ENCODE results near the gene CD300A. TPM values are rescaled to one million over a fixed set of nuclear protein-coding genes. Genes with fewer than 3 reads are reported as not detected.

Gene CD300A
- total and polyA plus RNA-seq, 4 donors, result 6.7 to 9.9 (median 8.3) TPM

- DNase-seq (ENCODE audit: low read depth in 4 of 6, low spot score in 6 of 6), result no peak
- H3K27me3 ChIP-seq (ENCODE audit: control insufficient read depth, insufficient read depth, low read length), result no peaks in the 10 kb centered on the region
- H3K36me3 ChIP-seq (ENCODE audit: control insufficient read depth, insufficient read depth, low read length), result no peaks in the 10 kb centered on the region
- no peak overlapping the region for H3K4me3 ChIP-seq (ENCODE audit: low read depth, low read length)
- H3K4me1 ChIP-seq (ENCODE audit: control insufficient read depth, insufficient read depth, low read length), result peaks cover 3% of the 10 kb centered on the region
- WGBS (ENCODE audit: insufficient coverage), result 88% methylated on average over 6 of the region's 8 CpGs
- H3K9me3 ChIP-seq (ENCODE audit: control insufficient read depth, insufficient read depth, low read length), result no peaks in the 10 kb centered on the region
- H3K27ac ChIP-seq (ENCODE audit: low read depth, low read length), result no peak overlapping the region
Observed at GRCh38 chr17:74528491-74529199, 62.2 kb downstream of the CD300A start.

DNA sequence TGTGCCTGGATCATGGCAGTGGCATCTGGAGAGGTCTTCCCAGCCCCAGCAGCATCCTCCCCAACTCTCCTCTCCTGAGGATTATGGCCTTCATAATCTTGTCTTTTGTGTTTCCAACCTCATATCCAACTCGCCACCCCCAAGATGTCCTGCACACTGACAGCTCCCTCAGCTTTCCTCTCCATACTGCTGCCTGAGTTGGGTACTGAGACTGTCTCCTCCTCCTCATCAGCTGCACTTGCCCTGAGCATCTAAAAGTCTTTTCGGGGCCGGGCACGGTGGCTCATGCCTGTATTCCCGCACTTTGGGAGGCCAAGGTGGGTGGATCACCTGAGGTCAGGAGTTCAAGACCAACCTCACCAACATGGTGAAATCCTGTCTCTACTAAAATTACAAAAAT lies 62.8 kb downstream of the CD300A start:
- Histone ChIP-seq H3K9me3 (ENCODE audit: control insufficient read depth, insufficient read depth, low read length) (no peaks in the 10 kb centered on the region), H3K4me3 (ENCODE audit: low read depth, low read length) (no peak overlapping the region), H3K36me3 (ENCODE audit: control insufficient read depth, insufficient read depth, low read length) (no peaks in the 10 kb centered on the region), H3K27me3 (ENCODE audit: control insufficient read depth, insufficient read depth, low read length) (no peaks in the 10 kb centered on the region), H3K4me1 (ENCODE audit: control insufficient read depth, insufficient read depth, low read length) (peaks cover 3% of the 10 kb centered on the region), H3K27ac (ENCODE audit: low read depth, low read length) (no peak overlapping the region)
- DNase-seq (ENCODE audit: low read depth in 4 of 6, low spot score in 6 of 6), result no peak
- 82% methylated on average over 5 of the region's 5 CpGs for WGBS (ENCODE audit: insufficient coverage)

- Histone ChIP-seq H3K4me3 (ENCODE audit: low read depth, low read length) (no peak overlapping the region), H3K4me1 (ENCODE audit: control insufficient read depth, insufficient read depth, low read length) (peaks cover 3% of the 10 kb centered on the region), H3K27ac (ENCODE audit: low read depth, low read length) (no peak overlapping the region), H3K9me3 (ENCODE audit: control insufficient read depth, insufficient read depth, low read length) (no peaks in the 10 kb centered on the region), H3K27me3 (ENCODE audit: control insufficient read depth, insufficient read depth, low read length) (no peaks in the 10 kb centered on the region), H3K36me3 (ENCODE audit: control insufficient read depth, insufficient read depth, low read length) (no peaks in the 10 kb centered on the region)
- no peak for DNase-seq (ENCODE audit: low read depth in 4 of 6, low spot score in 6 of 6)
- WGBS (ENCODE audit: insufficient coverage), result 76% methylated on average over 2 of the region's 5 CpGs
Observed at GRCh38 chr17:74530831-74531150, 64.4 kb downstream of the CD300A start.

DNA sequence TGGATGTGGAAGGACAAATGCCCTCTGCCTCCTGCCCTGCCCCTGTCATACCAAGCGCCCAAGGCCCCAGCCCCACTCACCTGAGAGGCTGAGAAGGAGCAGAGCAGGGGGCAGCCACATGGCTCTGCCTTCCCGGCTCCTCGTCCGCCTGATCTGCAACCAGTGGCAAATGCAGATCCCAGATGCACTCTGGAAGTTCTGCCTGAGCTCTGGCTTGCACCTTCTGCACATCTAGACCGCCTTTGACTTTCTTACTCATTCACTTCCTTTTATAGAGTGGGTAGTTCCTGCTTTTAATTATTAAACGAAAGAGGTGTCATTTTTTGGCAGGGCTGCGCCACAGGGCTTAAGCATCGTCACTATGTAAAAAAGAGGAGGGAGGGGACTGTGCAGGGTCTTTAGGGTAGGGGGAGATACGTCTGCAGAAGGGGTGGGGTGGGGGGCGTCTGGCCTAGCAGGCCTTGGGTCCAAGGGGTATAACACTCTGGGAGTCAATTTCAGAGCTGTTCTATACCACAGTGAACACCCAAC lies 64.9 kb downstream of the CD300A start, which contains the start of gene CD300LB:
CD300LB (minus strand) TSS at position 245 of the 531 bp plus-strand sequence; CDS start at position 120, 125 bp downstream.
- Histone ChIP-seq H3K36me3 (ENCODE audit: control insufficient read depth, insufficient read depth, low read length) (no peaks in the 10 kb centered on the region), H3K4me3 (ENCODE audit: low read depth, low read length) (no peak within 1 kb of the TSS), H3K9me3 (ENCODE audit: control insufficient read depth, insufficient read depth, low read length) (no peaks in the 10 kb centered on the region), H3K27me3 (ENCODE audit: control insufficient read depth, insufficient read depth, low read length) (no peaks in the 10 kb centered on the region), H3K27ac (ENCODE audit: low read depth, low read length) (no peak within 1 kb of the TSS), H3K4me1 (ENCODE audit: control insufficient read depth, insufficient read depth, low read length) (peaks cover 3% of the 10 kb centered on the region)
- no peak for DNase-seq (ENCODE audit: low read depth in 4 of 6, low spot score in 6 of 6)
- WGBS (ENCODE audit: insufficient coverage), result 84% methylated on average over 4 of the region's 10 CpGs

DNA sequence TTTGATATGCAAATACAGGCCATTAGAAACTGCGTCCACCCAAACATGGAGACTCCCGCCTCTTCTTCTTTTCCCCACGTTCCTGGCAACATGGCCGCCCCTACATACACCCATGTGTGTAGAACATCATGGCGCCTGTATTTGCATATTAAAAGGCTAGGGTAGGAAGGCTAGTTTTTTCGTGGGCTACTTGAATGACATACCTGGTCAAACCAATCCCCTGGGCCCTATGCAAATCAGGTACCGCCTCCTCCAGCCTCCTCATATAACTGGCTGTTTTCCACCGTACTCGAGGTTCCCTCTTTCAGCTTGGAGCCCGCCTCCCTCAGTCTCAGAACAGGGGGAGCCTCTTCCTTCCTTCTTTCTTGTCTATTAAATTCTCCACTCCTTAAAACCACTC lies 65.7 kb downstream of the CD300A start:
- no peaks in the 10 kb centered on the region for H3K9me3 ChIP-seq (ENCODE audit: control insufficient read depth, insufficient read depth, low read length)
- no peak overlapping the region for H3K27ac ChIP-seq (ENCODE audit: low read depth, low read length)
- peak in 1 of 6 donors; percentile 21 for DNase-seq (ENCODE audit: low read depth in 4 of 6, low spot score in 6 of 6)
- 67% methylated on average over 4 of the region's 10 CpGs for WGBS (ENCODE audit: insufficient coverage)
- no peak overlapping the region for H3K4me3 ChIP-seq (ENCODE audit: low read depth, low read length)
- H3K36me3 ChIP-seq (ENCODE audit: control insufficient read depth, insufficient read depth, low read length), result no peaks in the 10 kb centered on the region
- no peaks in the 10 kb centered on the region for H3K27me3 ChIP-seq (ENCODE audit: control insufficient read depth, insufficient read depth, low read length)
- peaks cover 3% of the 10 kb centered on the region for H3K4me1 ChIP-seq (ENCODE audit: control insufficient read depth, insufficient read depth, low read length)

Small RNA genes within 50 kb of the gene (small RNA-seq; reads per million reads assigned to genes)
- not detected for gene RNA5SP448 (ENCODE audit: low replicate concordance)

Other genes starting within 250 kb of the CD300A start
- 1 to 10 TPM in 1 of 2 donors, under 1 TPM in 1; 0.69 to 6.4 TPM for gene DNAI2, start 192.4 kb upstream of the CD300A start, total RNA-seq
- gene DNAI2, start 192.4 kb upstream of the CD300A start, polyA plus RNA-seq (ENCODE audit: insufficient read length in 2 of 2), result 1 to 10 TPM; 5.4 to 7.4 TPM
- gene KIF19, start 140.4 kb upstream of the CD300A start, total RNA-seq, result 1 to 10 TPM; 1.8 to 2.7 TPM
- gene KIF19, start 140.4 kb upstream of the CD300A start, polyA plus RNA-seq (ENCODE audit: insufficient read length in 2 of 2), result 1 to 10 TPM; 2.3 to 2.8 TPM
- 10 to 100 TPM in 1 of 2 donors, 1 to 10 TPM in 1; 9.4 to 10.1 TPM for gene BTBD17, start 104.8 kb upstream of the CD300A start, total RNA-seq
- 10 to 100 TPM; 25.2 to 31.0 TPM for gene BTBD17, start 104.8 kb upstream of the CD300A start, polyA plus RNA-seq (ENCODE audit: insufficient read length in 2 of 2)
- under 1 TPM; 0.22 to 0.59 TPM for gene GPR142, start 99.1 kb upstream of the CD300A start, total RNA-seq
- gene GPR142, start 99.1 kb upstream of the CD300A start, polyA plus RNA-seq (ENCODE audit: insufficient read length in 2 of 2), result under 1 TPM; 0.43 to 0.86 TPM
- 10 to 100 TPM; 16.3 to 98.7 TPM for gene GPRC5C, start 34.5 kb upstream of the CD300A start, total RNA-seq
- 10 to 100 TPM; 10.4 to 19.1 TPM for gene GPRC5C, start 34.5 kb upstream of the CD300A start, polyA plus RNA-seq (ENCODE audit: insufficient read length in 2 of 2)
- under 1 TPM in 1 of 2 donors, not detected in 1; 0.30 TPM for gene CD300LB, start 64.8 kb downstream of the CD300A start, total RNA-seq
- gene CD300LB, start 64.8 kb downstream of the CD300A start, polyA plus RNA-seq (ENCODE audit: insufficient read length in 2 of 2), result under 1 TPM in 1 of 2 donors, not detected in 1; 0.14 TPM
- under 1 TPM; 0.55 to 0.69 TPM for gene CD300C, start 79.5 kb downstream of the CD300A start, total RNA-seq
- 1 to 10 TPM in 1 of 2 donors, under 1 TPM in 1; 1.00 to 1.1 TPM for gene CD300C, start 79.5 kb downstream of the CD300A start, polyA plus RNA-seq (ENCODE audit: insufficient read length in 2 of 2)
- under 1 TPM in 1 of 2 donors, not detected in 1; 0.89 TPM for gene CD300H, start 100.9 kb downstream of the CD300A start, total RNA-seq
- gene CD300H, start 100.9 kb downstream of the CD300A start, polyA plus RNA-seq (ENCODE audit: insufficient read length in 2 of 2), result not detected
- not detected for gene CD300LD, start 125.6 kb downstream of the CD300A start, total RNA-seq
- not detected for gene CD300LD, start 125.6 kb downstream of the CD300A start, polyA plus RNA-seq (ENCODE audit: insufficient read length in 2 of 2)
- under 1 TPM; 0.17 to 0.30 TPM for gene CD300E, start 157.1 kb downstream of the CD300A start, total RNA-seq
- gene CD300E, start 157.1 kb downstream of the CD300A start, polyA plus RNA-seq (ENCODE audit: insufficient read length in 2 of 2), result not detected
- gene CD300LF, start 246.3 kb downstream of the CD300A start, total RNA-seq, result 1 to 10 TPM in 1 of 2 donors, under 1 TPM in 1; 0.77 to 1.5 TPM
- under 1 TPM; 0.53 to 0.87 TPM for gene CD300LF, start 246.3 kb downstream of the CD300A start, polyA plus RNA-seq (ENCODE audit: insufficient read length in 2 of 2)

Data from spinal cord (tissue), 10 donors.